Medulla oblongata (tissue), 1 donor: ENCODE results near the gene MPG.

ENCODE experiments used
- DNase-seq: peaks from one replicate; pipeline ENCODE4 v3.0.0-alpha.2; 2015; ENCODE audit errors: extremely low spot score

The MPG gene

DNA sequence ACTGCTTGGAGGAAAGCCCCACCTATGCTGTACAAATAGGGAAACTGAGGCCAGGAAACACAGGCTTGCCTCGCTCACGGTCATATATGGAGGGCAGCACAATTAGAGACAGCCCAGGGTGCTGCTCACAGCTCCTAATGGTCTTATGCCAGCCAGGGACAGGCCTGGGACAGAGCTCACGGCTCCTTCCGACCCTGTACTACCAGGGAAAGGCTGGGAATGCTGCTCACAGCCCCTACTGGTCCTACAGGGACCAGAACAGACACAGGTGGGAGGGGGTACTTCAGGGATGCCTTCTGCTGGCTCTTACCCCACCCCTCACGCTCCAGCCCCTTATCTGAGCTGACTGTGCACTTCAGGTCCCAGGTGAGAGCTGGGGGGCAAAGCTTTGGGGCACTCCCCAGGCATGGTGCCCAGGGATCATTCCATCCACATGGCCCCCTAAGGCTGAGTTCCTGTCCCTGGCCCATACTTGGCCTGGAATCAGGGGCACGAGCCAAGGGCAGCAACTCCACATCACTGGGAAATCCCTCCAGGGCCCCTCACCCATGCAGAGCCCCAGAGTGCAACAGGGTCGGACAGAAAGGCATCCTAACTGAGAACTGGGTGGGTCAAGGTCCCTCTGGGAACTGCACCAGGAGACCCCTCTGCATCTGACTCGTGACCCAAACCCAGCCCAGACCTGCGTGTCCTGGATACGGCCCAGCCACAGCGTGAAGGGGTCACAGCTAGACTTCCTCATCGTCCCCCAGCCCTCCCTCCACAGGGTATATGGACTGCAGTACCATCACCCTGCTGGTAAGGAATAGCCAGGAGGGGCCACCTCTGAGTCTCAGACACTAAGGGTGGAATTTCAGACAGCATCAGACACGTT lies 11.5 kb upstream of the MPG start:
- no peak for DNase-seq

DNA sequence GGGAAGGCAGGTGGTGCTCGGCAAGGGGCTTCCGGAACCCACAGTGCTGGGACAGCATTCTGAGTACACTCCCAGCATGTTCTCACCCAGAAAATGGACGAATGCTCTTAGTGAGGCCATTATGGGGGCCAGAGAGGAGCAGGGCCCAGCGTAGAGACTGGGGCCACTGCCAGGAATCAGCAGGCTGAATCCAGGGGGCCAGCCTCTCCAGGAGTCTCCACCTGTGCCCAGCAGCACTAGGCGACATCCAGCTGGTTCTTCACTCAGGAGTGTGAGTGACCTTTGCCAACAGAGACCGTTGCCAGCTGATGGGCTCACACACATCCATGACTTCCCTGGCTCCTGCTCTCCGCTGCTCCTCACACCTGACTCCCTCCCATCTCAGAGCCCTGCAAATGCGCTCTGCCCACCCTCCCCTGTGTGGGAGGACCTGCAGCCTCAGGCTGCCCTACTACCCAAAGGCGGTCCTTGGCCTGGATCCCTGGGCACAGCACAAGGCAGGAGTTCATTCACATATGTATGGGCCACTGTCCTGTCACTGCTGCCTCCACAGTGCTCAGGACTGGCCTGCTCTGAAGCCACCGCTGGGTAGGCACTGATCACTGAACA lies 10.7 kb upstream of the MPG start:
- peak; percentile 60 for DNase-seq

GRCh38 chr16:67884-68789 lies 9.9 kb upstream of the MPG start:
- peak; percentile 62 for DNase-seq

GRCh38 chr16:69181-69580 lies 8.8 kb upstream of the MPG start:
- no peak for DNase-seq

DNA sequence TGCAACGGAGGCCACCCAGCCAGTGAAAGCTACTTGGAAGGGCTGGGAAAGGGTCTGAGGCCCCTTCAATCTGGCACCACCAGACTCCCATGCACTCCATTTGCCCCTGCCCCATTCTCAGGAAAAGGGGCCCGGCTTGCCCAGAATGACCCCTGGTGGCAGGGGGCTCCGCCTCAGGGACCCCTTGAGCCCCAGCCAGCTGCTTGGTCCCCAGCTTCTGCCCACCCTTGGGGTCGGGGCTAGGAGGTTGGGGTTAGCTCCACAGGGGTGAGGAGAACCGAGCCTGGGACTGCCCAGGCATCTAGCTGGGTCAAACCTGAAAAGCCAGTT lies 6.8 kb upstream of the MPG start:
- no peak for DNase-seq

- DNase-seq = peak; percentile 55
These were observed 6.3 kb upstream of the MPG start for GRCh38 chr16:71540-72401.

DNA sequence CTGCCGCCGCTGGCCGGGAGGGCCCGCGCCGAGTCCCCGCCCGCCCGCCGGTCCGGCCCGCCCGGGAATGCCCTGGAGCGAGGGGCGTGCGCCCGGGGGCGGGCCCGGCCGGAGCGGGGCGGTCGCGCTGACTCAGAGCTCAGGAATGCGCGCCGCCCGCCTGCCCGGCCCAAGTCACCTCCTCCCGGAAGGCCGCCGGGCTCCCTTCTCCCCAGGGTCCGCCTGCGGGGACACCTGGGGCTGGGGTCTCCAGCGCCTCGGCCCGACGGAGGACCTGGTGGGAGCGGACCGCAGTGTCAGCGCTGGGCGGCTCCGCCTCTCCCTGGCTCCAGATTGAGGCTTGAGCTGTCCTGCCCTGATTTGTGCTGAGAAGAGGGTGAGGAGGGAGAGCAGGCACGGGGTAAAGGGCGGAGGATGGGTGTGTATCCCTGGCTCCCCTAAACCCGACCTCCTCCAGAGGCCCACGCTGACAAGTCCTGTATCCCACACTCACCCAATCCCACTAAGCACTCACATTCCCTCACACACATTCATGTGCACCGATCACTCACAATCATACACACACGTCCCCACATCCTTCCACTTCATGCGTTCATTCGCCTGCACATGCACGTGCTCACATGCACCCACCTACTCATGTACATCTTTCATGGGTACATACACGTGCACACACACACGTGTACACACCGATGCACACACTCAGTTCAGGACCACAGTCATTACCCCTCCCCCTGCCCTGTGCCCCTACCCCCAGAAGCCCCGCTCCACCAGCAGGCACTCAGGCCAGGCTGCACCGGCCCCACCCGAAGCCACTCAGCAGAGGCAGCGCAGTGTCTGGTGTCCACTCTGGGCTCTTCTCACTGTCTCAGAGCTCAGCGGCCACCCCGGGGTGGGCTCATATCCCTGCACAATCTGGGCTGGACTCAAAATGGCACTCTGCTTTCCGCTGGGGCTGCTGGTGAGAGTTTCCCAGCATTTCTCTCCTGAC lies 5.2 kb upstream of the MPG start, which contains the start of gene RHBDF1:
Gene RHBDF1 (minus strand): TSS at position 71 of the 988 bp plus-strand sequence. CDS start 7,616 bp downstream, outside the sequence.
- no peak for DNase-seq

- DNase-seq = no peak
These were observed 3.8 kb upstream of the MPG start for GRCh38 chr16:74051-74746.

- DNase-seq = no peak
These were observed 3.2 kb upstream of the MPG start for GRCh38 chr16:74747-75334.

- DNase-seq = no peak
These were observed 2.2 kb upstream of the MPG start for GRCh38 chr16:75580-76501.

DNA sequence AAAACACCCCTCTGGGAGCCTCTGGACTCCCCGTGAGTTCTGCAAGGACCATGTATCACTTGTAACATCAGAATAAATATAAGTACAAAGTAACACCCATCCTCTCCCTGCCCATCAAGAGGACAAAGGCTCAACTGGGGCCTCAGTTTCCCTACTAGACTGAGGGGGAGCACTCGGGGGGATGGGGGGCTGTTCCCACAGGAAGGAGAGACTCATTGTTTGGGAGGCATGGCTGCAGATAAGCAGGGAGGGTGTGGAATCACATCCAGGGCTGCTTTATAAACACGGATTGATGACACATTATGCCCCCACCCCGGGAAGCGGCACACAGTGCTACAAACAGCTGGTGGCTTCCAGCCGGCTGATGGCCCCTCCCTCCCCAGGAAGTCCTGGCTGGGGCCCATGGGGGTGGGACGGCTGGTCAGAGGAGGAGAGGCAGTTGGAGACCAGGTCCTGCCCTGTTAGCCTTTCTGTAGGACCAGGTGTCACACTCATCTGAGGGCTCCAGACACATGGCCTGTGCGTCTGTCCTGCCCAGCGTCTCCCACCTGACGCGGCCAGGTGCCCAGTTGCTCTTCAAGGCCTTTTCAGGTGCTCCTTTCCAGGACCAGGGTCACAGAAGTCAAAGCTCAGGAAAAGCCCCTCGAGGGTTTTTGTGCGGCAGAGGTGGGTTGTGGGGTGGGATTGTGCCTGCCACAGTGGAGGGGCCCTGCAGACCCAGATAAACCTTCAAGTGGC lies 1.3 kb upstream of the MPG start:
- DNase-seq = peak; percentile 33

- no peak for DNase-seq
These were observed 685 bp upstream of the MPG start for GRCh38 chr16:77273-77806.

- no peak for DNase-seq
These were observed 572 bp downstream of the MPG start for GRCh38 chr16:78444-79150.

- DNase-seq = no peak
These were observed 1.4 kb downstream of the MPG start for GRCh38 chr16:79151-80054.

DNA sequence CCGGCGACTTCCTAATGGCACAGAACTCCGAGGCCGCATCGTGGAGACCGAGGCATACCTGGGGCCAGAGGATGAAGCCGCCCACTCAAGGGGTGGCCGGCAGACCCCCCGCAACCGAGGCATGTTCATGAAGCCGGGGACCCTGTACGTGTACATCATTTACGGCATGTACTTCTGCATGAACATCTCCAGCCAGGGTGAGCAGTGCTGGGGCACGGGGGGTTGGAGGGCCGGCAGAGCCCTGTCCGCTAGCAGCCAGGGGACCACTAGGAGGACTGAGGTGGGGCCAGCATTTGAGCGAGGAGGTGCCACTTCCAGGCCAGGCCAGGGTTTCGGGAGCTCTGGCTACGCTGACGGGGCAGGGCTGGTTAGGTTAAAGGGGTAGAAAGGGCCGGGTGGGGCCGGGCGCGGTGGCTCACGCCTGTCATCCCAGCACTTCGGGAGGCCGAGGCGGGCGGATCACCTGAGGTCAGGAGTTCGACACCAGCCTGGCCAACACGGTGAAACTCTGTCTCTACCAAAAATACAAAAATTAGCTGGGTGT lies 5.1 kb downstream of the MPG start:
- DNase-seq = no peak
